HEK293T (cell line): Measurements from ENCODE around the gene NFXL1.

ENCODE experiments used
- CTCF ChIA-PET: fragments of 350-600 bp; formaldehyde crosslinking; extraction: SDS; loops from one replicate; lab custom pipeline; 2021; ENCODE audit warnings: antibody characterized with exemption, inconsistent platforms; lab: Yijun Ruan, JAX
- POLR2A ChIA-PET: fragments of 350-600 bp; formaldehyde crosslinking; extraction: SDS; loops from one replicate; lab custom pipeline; 2020; ENCODE audit warnings: antibody characterized with exemption, inconsistent platforms; lab: Yijun Ruan, JAX
- DNase-seq: peaks from one replicate; pipeline ENCODE4 v3.0.0; 2012; ENCODE audit warnings: mixed read lengths; ENCODE audit errors: extremely low spot score
- ARNT ChIP-seq: fragments of 450-650 bp; IDR thresholded peaks from 2 replicates; pipeline ENCODE4 v1.6.1; 2017; ENCODE audit warnings: mild to moderate bottlenecking
- BHLHE40 ChIP-seq: fragments of 450-650 bp; IDR thresholded peaks from 2 replicates; pipeline ENCODE4 v1.6.1; 2016; ENCODE audit warnings: mild to moderate bottlenecking, moderate library complexity, borderline replicate concordance
- CTBP1 ChIP-seq: fragments of 450-650 bp; IDR thresholded peaks from 2 replicates; pipeline ENCODE4 v1.6.1; 2016; ENCODE audit warnings: borderline replicate concordance
- ELF4 ChIP-seq: fragments of 450-650 bp; IDR thresholded peaks from 2 replicates; pipeline ENCODE4 v1.6.1; 2017; ENCODE audit warnings: antibody characterized with exemption
- FOXA1 ChIP-seq: fragments of 450-650 bp; IDR thresholded peaks from 2 replicates; pipeline ENCODE4 v1.6.1; 2016; ENCODE audit warnings: mild to moderate bottlenecking
- FOXK2 ChIP-seq: fragments of 450-650 bp; IDR thresholded peaks from 2 replicates; pipeline ENCODE4 v1.6.1; 2016; ENCODE audit warnings: mild to moderate bottlenecking
- FOXM1 ChIP-seq: fragments of 450-650 bp; IDR thresholded peaks from 2 replicates; pipeline ENCODE4 v1.6.1; 2017; ENCODE audit warnings: mild to moderate bottlenecking, borderline replicate concordance
- HDGF ChIP-seq: fragments of 450-650 bp; IDR thresholded peaks from 2 replicates; pipeline ENCODE4 v1.6.1; 2017; ENCODE audit warnings: antibody characterized with exemption, borderline replicate concordance
- L3MBTL2 ChIP-seq: fragments of 450-650 bp; conservative IDR thresholded peaks from 2 replicates; pipeline ENCODE4 v1.6.1; 2016; ENCODE audit warnings: mild to moderate bottlenecking
- LEF1 ChIP-seq: fragments of 450-650 bp; IDR thresholded peaks from 2 replicates; pipeline ENCODE4 v1.6.1; 2017; ENCODE audit warnings: mild to moderate bottlenecking, borderline replicate concordance
- NFRKB ChIP-seq: fragments of 450-650 bp; IDR thresholded peaks from 2 replicates; pipeline ENCODE4 v1.6.1; 2016; ENCODE audit warnings: mild to moderate bottlenecking, moderate library complexity
- PKNOX1 ChIP-seq: fragments of 450-650 bp; IDR thresholded peaks from 2 replicates; pipeline ENCODE4 v1.6.1; 2016
- SP1 ChIP-seq: fragments of 450-650 bp; IDR thresholded peaks from 2 replicates; pipeline ENCODE4 v1.6.1; 2017
- SUZ12 ChIP-seq: fragments of 450-650 bp; IDR thresholded peaks from 2 replicates; pipeline ENCODE4 v1.6.1; 2016; ENCODE audit warnings: mild to moderate bottlenecking
- TARDBP ChIP-seq: fragments of 450-650 bp; IDR thresholded peaks from 2 replicates; pipeline ENCODE4 v1.6.1; 2016
- ZNF384 ChIP-seq: fragments of 450-650 bp; IDR thresholded peaks from 2 replicates; pipeline ENCODE4 v1.6.1; 2016

The NFXL1 gene

DNA sequence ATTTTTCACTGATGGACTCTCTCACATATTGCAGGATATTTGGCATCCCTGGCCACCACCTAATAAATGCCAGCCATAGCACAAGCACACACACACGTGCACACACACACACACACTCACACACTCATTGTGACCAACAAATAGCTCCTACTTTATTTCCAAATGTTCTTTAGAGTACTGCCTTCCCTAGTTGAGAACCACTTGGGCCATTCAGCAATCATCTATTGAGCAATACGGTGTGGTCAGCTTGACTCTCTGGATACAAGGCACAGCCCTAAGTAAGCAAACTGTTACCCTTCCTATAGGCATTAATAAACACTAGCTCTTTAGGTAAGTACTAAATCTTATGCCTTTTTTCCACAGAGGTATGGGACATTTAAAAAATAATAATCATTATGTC, 97.6 kb downstream of the NFXL1 start:
- CTCF ChIA-PET = interaction anchor here (1.1 kb wide), 1 partner anchor 20 kb away, joined by 3 read pairs; no protein-coding TSS in a partner anchor
- TF ChIP-seq SUZ12 = no peak
- no peak for TF ChIP-seq ZNF384
- TF ChIP-seq LEF1 = no peak
- no peak for TF ChIP-seq FOXM1
- no peak for TF ChIP-seq PKNOX1
- no peak for TF ChIP-seq ARNT
- TF ChIP-seq NFRKB = no peak
- no peak for TF ChIP-seq TARDBP
- DNase-seq = no peak
- POLR2A ChIA-PET = no interaction called here

DNA sequence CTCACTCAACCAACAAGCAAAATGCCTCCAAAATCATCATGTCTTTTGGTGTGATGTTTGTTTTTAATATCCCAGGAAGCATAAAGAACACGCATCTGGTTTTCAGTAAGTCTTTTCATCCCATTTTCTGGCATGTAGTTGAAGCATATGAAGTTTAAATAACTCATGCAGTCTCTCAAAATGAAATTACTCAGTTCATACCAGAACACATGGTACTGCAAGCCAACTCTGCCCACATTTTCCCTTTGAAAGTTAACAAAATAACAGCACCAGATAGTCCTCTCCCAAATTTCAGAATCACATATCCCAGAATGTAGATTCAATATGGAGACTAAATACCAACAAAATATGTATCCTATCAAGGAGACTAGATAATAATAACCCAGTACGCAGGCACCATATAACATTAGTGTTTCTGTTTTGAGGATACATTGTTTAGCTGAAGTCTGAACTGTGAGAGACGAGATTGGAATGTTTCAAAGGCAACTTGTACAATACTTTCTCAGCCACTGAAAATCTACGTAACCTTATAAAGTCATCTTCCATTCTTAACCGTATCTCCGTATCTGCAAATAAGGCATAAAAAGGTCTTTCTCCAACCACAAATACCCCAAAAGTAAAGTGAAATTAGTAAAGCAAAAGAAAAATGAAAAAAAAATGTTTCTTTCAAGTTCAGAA, 99.6 kb downstream of the NFXL1 start:
- no peak for TF ChIP-seq HDGF
- TF ChIP-seq SUZ12 = no peak
- no peak for TF ChIP-seq ELF4
- TF ChIP-seq ZNF384 = no peak
- TF ChIP-seq LEF1 = no peak
- TF ChIP-seq CTBP1 = no peak
- no peak for TF ChIP-seq BHLHE40
- no peak for TF ChIP-seq FOXA1
- TF ChIP-seq PKNOX1 = no peak
- TF ChIP-seq NFRKB = no peak
- no peak for TF ChIP-seq SP1
- no peak for TF ChIP-seq TARDBP
- TF ChIP-seq ARNT = no peak
- no peak for TF ChIP-seq L3MBTL2
- no peak for TF ChIP-seq FOXK2
- no peak for TF ChIP-seq FOXM1
- DNase-seq = no peak
- ChIA-PET CTCF (interaction anchor here (0.9 kb wide), 1 partner anchor 14 kb away, joined by 3 read pairs; no protein-coding TSS in a partner anchor), POLR2A (no interaction called here)

GRCh38 chr4:47809654-47810203, 104.7 kb downstream of the NFXL1 start:
- ChIA-PET POLR2A (no interaction called here), CTCF (no interaction called here)
- TF ChIP-seq ARNT (no peak), BHLHE40 (no peak), PKNOX1 (no peak)
- DNase-seq = no peak

DNA sequence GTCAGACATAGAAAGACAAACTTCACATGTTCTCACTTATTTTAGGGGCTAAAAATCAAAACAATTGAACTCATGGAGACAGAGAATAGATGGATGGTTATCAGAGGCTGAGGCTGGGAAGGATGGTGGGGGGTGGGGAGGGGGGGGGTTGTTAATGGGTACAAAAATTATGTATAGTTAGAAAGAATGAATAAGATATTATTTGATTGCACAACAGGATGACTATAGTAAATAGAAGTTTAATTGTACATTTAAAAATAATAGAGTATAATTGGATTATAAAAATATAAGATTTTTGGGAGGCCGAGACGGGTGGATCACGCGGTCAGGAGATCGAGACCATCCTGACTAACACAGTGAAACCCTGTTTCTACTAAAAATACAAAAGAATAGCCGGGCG, 109.8 kb downstream of the NFXL1 start:
- no peak for TF ChIP-seq PKNOX1
- POLR2A ChIA-PET = no interaction called here
- CTCF ChIA-PET = no interaction called here
- DNase-seq = no peak

- no peak for DNase-seq
- ChIA-PET POLR2A (no interaction called here), CTCF (no interaction called here)
- no peak for TF ChIP-seq ELF4
Observed at GRCh38 chr4:47801481-47802002, 112.8 kb downstream of the NFXL1 start.

GRCh38 chr4:47798165-47798564, 116.2 kb downstream of the NFXL1 start:
- ChIA-PET CTCF (no interaction called here), POLR2A (no interaction called here)
- no peak for TF ChIP-seq ELF4
- no peak for TF ChIP-seq PKNOX1
- TF ChIP-seq CTBP1 = no peak
- TF ChIP-seq FOXA1 = no peak
- TF ChIP-seq HDGF = no peak
- TF ChIP-seq FOXK2 = no peak
- no peak for DNase-seq
